PC-9 (cell line): ENCODE results near the gene IBA57. TPM values are rescaled to one million over a fixed set of nuclear protein-coding genes. Genes with fewer than 3 reads are reported as not detected.

Source experiments
- BruUV-seq: library from RNA; stranded (reverse); fragments of 400-500 nt; replicated peaks from 2 replicates; lab custom pipeline; 2021; lab: Mats Ljungman, UMichigan
- CTCF ChIA-PET: fragments of 300-600 bp; sonication (Branson Sonifier 250); formaldehyde crosslinking; loops from one replicate; lab custom pipeline; 2022; ENCODE audit warnings: antibody characterized with exemption; lab: Charles Lee
- POLR2A ChIA-PET: fragments of 300-600 bp; sonication (Branson Sonifier 250); formaldehyde crosslinking; loops from one replicate; lab custom pipeline; 2022; ENCODE audit warnings: antibody characterized with exemption; ENCODE audit not compliant: unreplicated experiment; lab: Charles Lee
- DNase-seq, 2 experiments: peaks; one replicate each; pipeline versions ENCODE4 v3.0.0 to v3.0.0-alpha.2; 2015 to 2022; ENCODE audit warnings: mixed read lengths in 1 of 2
- H2AFZ ChIP-seq: fragments of 200-600 bp; sonication (generic); 2 replicates; pipeline ENCODE4 v1.8.1; 2017; ENCODE audit warnings: antibody characterized with exemption
- H3F3A ChIP-seq: fragments of 200-600 bp; sonication (generic); 2 replicates; pipeline ENCODE4 v1.8.1; 2017; ENCODE audit warnings: antibody characterized with exemption, mild to moderate bottlenecking, low read depth; ENCODE audit not compliant: insufficient read depth
- H3K27ac ChIP-seq: fragments of 200-600 bp; sonication (generic); 2 replicates; pipeline ENCODE4 v1.6.1; 2016; ENCODE audit warnings: mixed run types
- H3K27me3 ChIP-seq: fragments of 200-600 bp; sonication (generic); 2 replicates; pipeline ENCODE4 v1.6.1; 2016; ENCODE audit warnings: low read depth, mixed run types; ENCODE audit not compliant: insufficient read depth
- H3K36me3 ChIP-seq: fragments of 200-600 bp; sonication (generic); 2 replicates; pipeline ENCODE4 v1.6.1; 2016; ENCODE audit warnings: low read depth, mixed run types
- H3K4me1 ChIP-seq: fragments of 200-600 bp; sonication (generic); replicated peaks from 2 replicates; pipeline ENCODE4 v1.6.1; 2016; ENCODE audit warnings: mixed run types; ENCODE audit not compliant: insufficient read depth
- H3K4me2 ChIP-seq: fragments of 200-600 bp; sonication (generic); 2 replicates; pipeline ENCODE4 v1.6.1; 2017; ENCODE audit warnings: mixed run types
- H3K4me3 ChIP-seq: fragments of 200-600 bp; sonication (generic); 2 replicates; pipeline ENCODE4 v1.6.1; 2016; ENCODE audit warnings: mixed run types
- H3K79me2 ChIP-seq: fragments of 200-600 bp; sonication (generic); 2 replicates; pipeline ENCODE4 v1.6.1; 2017; ENCODE audit warnings: low read depth, mixed run types
- H3K9me2 ChIP-seq: fragments of 200-600 bp; sonication (generic); 2 replicates; pipeline ENCODE4 v1.8.1; 2017; ENCODE audit warnings: mild to moderate bottlenecking; ENCODE audit not compliant: insufficient read depth
- H3K9me3 ChIP-seq: fragments of 200-600 bp; sonication (generic); 2 replicates; pipeline ENCODE4 v1.8.1; 2016; ENCODE audit warnings: low read depth; ENCODE audit not compliant: insufficient read depth
- H4K20me1 ChIP-seq: fragments of 200-600 bp; sonication (generic); 2 replicates; pipeline ENCODE4 v1.8.1; 2017; ENCODE audit not compliant: insufficient read depth
- CTCF ChIP-seq: fragments of 200-600 bp; sonication (generic); conservative IDR thresholded peaks from 2 replicates; pipeline ENCODE4 v1.6.1; 2017; ENCODE audit warnings: mixed run types, antibody characterized with exemption, mild to moderate bottlenecking, moderate library complexity
- EZH2 ChIP-seq: fragments of 200-600 bp; sonication (generic); IDR thresholded peaks from 2 replicates; pipeline ENCODE4 v1.8.0; 2017; ENCODE audit warnings: antibody characterized with exemption, low read depth
- intact Hi-C: fragments of 100-400 bp; cut with micrococcal nuclease; formaldehyde crosslinking; loops from one replicate; pipeline ENCODE4 v1.10.0; 2022; ENCODE audit not compliant: unreplicated experiment
- total RNA-seq: library from RNA; stranded (reverse); gene quantifications from 2 replicates; pipeline ENCODE4 v1.2.3, GENCODE V29; 2021

Gene IBA57
- total RNA-seq, 1 experiment from 2014 or later, result 7.8 TPM

- POLR2A ChIA-PET, result interaction anchor here (0.6 kb wide), 2 partner anchors 50 to 715 kb away, joined by 10 read pairs; no protein-coding TSS in a partner anchor
- Histone ChIP-seq H3K36me3 (no peaks in the 10 kb centered on the region), H3F3A (no peaks in the 10 kb centered on the region), H3K27ac (no peak overlapping the region), H2AFZ (no peak overlapping the region), H3K79me2 (no peaks in the 10 kb centered on the region), H3K4me2 (no peak overlapping the region), H3K4me3 (no peak overlapping the region), H3K27me3 (no peaks in the 10 kb centered on the region), H3K9me3 (peaks cover 20% of the 10 kb centered on the region), H4K20me1 (no peaks in the 10 kb centered on the region), H3K4me1 (no peaks in the 10 kb centered on the region), H3K9me2 (no peaks in the 10 kb centered on the region)
- intact Hi-C loops, result no loop called here
- no TSS peak for BruUV-seq
- CTCF ChIA-PET, result interaction anchor here (0.6 kb wide), 1 partner anchor 875 kb away, joined by 3 read pairs; no protein-coding TSS in a partner anchor
- peak in 1 of 2 experiments; percentile 43 for DNase-seq
- TF ChIP-seq EZH2, result no peak
- TF ChIP-seq CTCF, result no peak
Observed at GRCh38 chr1:228198977-228199590, 33.5 kb downstream of the IBA57 start.

GRCh38 chr1:228204958-228205357, 39.4 kb downstream of the IBA57 start:
- H3K79me2 ChIP-seq, result no peaks in the 10 kb centered on the region
- H3K27me3 ChIP-seq, result no peaks in the 10 kb centered on the region
- H3K9me3 ChIP-seq, result peaks cover 4% of the 10 kb centered on the region; the same call in 1 of the 2 replicates
- no peaks in the 10 kb centered on the region; the same call in 1 of the 2 replicates for H3F3A ChIP-seq
- no peak overlapping the region for H3K4me3 ChIP-seq
- intact Hi-C loops, result no loop called here
- peaks cover 4% of the 10 kb centered on the region for H3K4me1 ChIP-seq
- TF ChIP-seq EZH2, result no peak
- no peak for TF ChIP-seq CTCF
- no peak for DNase-seq
- H3K9me2 ChIP-seq, result no peaks in the 10 kb centered on the region
- TSS peak; percentile 6 for BruUV-seq
- H3K27ac ChIP-seq, result no peak overlapping the region
- H3K4me2 ChIP-seq, result no peak overlapping the region
- ChIA-PET POLR2A (no interaction called here), CTCF (interaction anchor here (0.7 kb wide), 1 partner anchor 24 kb away, joined by 3 read pairs; no protein-coding TSS in a partner anchor)
- H4K20me1 ChIP-seq, result no peaks in the 10 kb centered on the region
- no peaks in the 10 kb centered on the region for H3K36me3 ChIP-seq
- H2AFZ ChIP-seq, result no peak overlapping the region

GRCh38 chr1:228205526-228206436, 40.2 kb downstream of the IBA57 start:
- BruUV-seq, result no TSS peak
- Histone ChIP-seq H3K4me3 (no peak overlapping the region), H3K36me3 (no peaks in the 10 kb centered on the region), H3K27ac (no peak overlapping the region), H4K20me1 (no peaks in the 10 kb centered on the region), H3K9me3 (no peaks in the 10 kb centered on the region), H3K4me2 (no peak overlapping the region), H2AFZ (no peak overlapping the region), H3K27me3 (no peaks in the 10 kb centered on the region), H3K9me2 (no peaks in the 10 kb centered on the region), H3K4me1 (peaks cover 9% of the 10 kb centered on the region), H3K79me2 (no peaks in the 10 kb centered on the region), H3F3A (peaks cover 2% of the 10 kb centered on the region)
- intact Hi-C loops, result no loop called here
- TF ChIP-seq EZH2, result no peak
- TF ChIP-seq CTCF, result no peak
- ChIA-PET POLR2A (no interaction called here), CTCF (no interaction called here)
- DNase-seq, result no peak
